Measurements from ENCODE around the gene SMAD4.
"Not testable (repeated sequence)": the region's sequence is repeated elsewhere in the genome, so short reads cannot be mapped to it uniquely, and the experiment has no call there.

Gene SMAD4

DNA sequence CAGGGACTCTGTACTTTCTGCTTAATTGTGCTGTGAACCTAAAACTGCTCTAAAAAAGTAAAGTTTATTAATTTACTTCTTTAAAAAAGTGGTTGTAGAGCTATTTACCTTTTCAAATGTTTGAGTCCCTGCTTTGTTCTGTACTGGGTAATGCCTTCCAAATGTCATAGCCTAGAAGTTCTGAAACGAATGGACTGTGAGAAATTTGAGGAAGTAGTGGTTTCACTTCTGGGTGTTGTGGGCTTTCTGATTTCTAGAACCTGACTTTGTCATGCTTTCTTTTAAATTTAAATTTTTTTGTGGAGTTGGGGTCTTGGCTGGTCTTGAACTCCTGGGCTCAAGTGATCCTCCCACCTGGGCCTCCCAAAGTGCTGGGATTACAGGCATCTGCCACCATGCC lies 44.6 kb downstream of the SMAD4 start:
- no peak for FAIRE-seq

DNA sequence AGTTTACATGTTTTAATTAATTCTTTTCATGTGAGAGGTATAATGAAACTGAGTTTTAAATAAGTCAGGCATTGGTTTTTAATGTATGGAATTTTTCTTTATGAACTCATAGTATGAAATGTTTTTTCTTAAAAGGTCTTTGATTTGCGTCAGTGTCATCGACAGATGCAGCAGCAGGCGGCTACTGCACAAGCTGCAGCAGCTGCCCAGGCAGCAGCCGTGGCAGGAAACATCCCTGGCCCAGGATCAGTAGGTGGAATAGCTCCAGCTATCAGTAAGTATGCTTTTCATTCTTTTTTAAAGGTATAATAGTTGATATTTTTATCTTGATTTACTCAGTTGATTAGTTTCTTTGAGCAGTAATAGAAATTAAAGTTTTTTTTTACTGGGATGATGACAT lies 46.5 kb downstream of the SMAD4 start:
- no peak for FAIRE-seq

DNA sequence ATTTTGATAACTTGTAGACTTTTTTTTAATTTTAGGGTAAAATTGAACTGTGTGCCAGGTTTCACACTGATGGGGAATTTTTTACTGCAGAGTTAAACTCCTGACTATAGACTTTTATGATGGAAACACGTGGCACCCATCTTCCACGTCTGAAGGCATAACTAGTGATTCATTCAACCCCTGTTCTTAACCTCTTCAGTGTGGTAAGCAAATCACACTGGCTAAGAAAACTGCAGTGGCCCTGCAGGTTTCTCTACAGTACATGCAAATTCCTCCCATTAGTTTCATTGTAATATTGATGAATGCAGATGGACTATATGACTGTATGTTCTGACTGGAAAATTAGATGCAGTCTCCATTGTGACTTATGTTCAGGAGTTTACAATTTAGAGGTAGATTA lies 47.2 kb downstream of the SMAD4 start:
- no peak for FAIRE-seq

DNA sequence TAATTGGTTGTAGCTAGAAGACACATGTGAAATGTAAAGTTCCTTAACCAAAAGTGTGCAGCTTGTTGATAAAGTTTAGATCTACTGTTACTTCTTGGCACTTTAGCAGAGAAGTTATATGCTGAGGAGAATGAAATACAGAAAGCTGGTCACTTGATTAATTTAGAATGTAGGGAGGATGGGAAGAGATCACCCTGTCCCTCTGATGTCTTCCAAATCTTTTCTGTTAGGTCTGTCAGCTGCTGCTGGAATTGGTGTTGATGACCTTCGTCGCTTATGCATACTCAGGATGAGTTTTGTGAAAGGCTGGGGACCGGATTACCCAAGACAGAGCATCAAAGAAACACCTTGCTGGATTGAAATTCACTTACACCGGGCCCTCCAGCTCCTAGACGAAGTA lies 48.0 kb downstream of the SMAD4 start:
- FAIRE-seq = no peak

DNA sequence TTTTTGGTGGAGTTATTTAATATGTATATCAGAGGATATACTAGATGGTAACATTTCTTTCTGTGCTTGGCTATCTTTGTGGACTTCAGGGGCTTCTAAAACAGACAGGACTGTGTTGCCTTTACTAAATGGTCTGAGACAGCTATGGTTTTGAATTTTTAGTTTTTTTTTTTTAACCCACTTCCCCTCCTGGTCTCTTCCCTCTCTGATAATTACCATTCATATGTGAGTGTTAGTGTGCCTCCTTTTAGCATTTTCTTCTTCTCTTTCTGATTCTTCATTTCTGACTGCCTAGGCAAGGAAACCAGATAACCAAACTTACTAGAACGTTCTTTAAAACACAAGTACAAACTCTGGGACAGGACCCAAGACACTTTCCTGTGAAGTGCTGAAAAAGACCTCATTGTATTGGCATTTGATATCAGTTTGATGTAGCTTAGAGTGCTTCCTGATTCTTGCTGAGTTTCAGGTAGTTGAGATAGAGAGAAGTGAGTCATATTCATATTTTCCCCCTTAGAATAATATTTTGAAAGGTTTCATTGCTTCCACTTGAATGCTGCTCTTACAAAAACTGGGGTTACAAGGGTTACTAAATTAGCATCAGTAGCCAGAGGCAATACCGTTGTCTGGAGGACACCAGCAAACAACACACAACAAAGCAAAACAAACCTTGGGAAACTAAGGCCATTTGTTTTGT lies 52.7 kb downstream of the SMAD4 start:
- FAIRE-seq = no peak

DNA sequence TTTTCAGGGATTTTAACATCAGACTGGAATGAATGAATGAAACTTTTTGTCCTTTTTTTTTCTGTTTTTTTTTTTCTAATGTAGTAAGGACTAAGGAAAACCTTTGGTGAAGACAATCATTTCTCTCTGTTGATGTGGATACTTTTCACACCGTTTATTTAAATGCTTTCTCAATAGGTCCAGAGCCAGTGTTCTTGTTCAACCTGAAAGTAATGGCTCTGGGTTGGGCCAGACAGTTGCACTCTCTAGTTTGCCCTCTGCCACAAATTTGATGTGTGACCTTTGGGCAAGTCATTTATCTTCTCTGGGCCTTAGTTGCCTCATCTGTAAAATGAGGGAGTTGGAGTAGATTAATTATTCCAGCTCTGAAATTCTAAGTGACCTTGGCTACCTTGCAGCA lies 53.4 kb downstream of the SMAD4 start:
- FAIRE-seq = no peak

DNA sequence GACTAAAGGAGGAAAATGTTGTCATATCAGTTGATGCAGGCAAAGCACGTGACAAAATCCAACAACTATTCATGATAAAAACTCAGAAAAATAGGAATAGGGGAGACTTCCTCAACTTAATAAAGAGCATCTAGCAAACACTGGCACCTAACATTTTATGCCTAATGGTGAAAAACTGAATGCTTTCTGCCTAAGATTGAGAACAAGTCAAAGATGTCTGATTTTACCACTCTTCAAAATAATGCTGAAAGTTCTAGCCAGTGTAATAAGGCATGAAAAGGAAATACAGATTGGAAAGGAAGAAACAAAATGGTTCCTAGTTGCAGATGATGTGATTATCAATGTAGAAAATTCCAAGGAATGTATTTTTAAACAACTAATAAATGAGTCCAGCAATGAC lies 58.4 kb downstream of the SMAD4 start:
- no peak for FAIRE-seq

DNA sequence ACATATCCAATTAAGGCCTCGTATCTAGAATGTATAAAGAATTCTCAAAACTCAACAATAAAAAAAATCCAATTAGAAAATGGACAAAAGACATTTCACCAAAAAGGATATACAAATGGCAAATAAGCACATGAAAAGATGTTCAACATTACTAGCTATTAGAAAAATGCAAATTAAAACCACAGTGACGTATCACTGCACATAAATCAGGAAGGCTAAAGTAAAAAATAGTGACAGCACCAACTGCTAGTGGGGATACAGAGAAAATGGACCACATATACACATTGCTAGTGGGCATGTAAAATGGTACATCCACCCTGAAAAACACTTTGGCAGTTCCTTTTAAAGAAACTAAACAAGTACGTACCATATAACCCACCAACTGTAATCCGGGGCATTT lies 59.7 kb downstream of the SMAD4 start:
- no peak for FAIRE-seq

DNA sequence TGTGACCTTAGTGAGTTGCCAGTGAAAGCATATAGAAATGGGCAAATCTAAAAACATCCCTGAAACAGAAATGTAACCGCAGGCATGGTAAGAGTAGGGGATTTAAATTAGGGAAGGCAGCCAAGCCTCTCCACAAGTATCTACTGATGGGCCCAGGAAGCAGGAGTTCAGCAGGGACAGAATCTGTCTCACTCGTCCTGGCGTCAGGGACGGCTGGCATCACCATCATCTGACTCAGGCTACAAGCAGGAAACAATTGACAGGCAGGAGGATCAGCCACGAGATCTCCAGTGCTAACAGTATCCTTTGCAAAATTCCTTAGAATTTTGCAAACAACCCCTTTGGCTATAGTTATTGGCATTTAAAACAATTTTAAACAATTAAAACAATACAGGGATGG lies 61.3 kb downstream of the SMAD4 start:
- FAIRE-seq = no peak

DNA sequence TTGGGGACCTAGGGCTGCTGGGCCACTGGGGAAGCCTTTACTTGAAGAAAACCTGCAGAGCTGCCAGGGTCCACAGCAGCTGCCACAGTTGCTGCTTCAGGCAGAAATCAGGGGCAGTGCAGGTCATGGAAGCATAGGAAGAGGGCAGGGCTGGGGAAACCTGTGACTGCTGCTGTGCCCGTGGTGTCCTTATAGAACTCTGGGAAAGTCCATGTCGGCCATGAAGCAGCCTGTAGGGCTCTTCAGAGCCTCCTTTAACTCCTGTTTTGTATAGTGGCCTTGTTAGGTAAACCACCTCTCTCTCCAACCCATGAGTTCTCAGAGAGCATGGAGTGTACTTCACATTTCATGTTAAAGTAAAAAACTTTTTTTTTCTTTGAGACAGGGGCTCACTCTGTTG lies 62.1 kb downstream of the SMAD4 start:
- FAIRE-seq = no peak

DNA sequence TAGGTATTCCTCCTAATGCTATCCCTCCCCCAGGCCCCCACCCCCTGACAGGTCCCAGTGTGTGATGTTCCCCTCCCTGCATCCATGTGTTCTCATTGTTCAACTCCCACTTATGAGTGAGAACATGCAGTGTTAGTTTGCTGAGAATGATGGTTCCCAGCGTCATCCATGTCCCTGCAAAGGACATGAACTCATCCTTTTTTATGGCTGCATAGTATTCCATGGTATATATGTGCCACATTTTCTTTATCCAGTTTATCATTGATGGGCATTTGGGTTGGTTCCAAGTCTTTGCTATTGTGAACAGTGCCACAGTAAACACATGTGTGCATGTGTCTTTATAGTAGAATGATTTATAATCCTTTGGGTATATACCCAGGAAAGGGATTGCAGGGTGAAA lies 63.0 kb downstream of the SMAD4 start:
- not testable (repeated sequence) for FAIRE-seq

DNA sequence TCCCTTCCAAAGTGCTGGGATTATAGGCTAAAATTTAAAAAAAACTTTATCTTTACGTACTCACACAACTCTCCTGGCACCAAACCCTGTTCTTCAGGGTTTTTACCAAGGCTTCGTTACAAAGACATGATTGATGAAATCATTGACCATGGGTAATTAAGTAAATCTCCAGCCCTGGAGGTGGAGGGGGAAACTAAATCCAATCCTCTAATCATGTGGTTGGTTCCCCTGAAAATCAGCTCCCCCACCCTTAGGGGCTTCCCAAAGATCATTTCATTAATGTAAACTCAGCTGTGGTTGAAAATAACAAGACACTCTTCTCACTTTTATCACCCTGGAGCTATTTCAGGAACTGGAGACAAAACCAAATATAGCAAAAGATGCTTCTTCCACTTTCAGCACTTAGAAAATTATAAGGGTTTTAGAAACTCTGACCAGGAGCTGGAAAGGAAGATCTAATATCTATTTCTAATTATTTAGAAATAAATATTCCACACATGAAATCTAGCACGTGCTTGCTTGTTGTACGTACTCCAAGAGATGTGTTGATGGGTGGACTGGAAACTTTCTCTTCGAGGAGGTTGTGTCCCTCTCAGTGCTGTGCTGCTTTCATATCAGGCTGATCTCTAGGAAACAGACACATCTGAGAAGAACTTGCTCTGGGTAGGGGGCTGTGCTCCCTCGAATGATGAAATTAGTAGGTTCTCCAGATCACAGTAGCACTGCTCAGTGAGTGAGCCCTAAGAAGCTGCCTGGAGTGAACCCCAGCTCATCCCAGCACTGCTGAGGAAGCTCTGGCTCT lies 67.2 kb downstream of the SMAD4 start:
- no peak for FAIRE-seq

DNA sequence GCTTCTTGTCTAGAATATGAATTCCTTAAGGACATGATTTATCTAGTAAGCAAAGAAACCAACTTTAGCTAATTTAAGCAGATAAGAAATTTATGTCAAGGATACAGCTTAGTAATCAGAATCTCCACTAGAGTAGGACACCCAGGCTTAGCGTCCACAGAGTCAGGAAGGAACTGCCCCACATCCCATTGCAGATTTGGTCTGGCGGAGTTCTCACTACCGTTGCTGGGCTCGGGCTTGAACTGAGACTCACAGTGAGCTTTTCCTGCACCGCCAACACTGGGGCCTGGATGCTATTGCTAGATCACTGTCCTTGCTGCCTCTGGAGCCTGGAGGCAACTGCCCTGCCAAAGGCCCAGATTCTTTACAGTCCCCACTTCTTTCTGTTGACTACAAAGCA lies 68.1 kb downstream of the SMAD4 start:
- FAIRE-seq = no peak

DNA sequence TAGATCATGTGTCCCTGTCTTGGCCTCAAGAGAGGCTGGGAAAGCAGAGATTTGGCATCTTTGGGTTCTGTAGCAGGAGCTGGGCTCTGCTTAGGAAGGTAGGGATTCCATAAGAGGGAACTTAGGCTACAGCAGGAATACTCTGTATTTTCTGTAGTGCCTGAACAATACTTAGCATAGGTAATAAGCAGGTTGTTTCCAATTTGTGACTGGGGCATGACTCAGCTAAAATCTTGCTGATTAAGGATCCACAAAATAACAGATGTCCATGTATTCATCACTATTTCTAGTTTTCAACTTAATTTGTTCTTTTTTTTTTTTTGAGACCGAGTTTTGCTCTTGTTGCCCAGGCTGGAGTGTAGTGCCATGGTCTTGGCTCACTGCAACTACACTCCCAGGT lies 68.5 kb downstream of the SMAD4 start:
- no peak for FAIRE-seq

DNA sequence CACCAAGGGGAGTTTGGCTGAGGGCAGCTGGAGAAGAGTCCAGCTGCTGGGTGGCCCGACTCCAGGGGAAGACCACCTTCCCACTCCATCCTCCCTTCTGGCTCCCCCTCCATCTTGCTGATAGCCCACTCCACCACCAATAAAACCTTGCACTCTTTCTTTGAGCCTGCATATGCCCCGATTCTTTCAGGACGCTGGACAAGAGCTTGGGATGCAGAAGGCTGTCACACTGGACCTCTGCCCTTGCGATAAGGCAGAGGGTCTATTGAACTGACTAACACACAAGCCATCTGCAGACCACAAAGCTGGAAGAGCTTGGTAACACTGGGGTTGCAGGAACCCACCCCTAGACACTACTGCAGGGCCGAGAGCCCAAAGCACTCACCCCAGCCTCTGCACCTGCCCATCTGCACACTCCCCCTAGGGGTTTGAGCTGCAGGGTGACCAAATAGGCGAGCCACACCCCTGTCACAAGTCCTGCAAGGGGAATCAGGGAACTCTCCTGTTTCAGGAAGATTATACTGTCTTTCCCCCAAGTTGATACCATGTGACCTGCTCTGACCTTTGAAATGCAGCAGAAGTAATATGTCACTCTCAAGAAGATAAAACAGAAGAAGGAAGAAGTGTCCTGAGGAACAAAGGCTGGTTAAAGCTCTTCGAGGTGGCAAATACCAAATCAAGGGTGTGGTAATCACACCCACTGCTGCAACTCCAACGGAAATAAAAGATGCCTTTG lies 70.5 kb downstream of the SMAD4 start:
- no peak for FAIRE-seq

DNA sequence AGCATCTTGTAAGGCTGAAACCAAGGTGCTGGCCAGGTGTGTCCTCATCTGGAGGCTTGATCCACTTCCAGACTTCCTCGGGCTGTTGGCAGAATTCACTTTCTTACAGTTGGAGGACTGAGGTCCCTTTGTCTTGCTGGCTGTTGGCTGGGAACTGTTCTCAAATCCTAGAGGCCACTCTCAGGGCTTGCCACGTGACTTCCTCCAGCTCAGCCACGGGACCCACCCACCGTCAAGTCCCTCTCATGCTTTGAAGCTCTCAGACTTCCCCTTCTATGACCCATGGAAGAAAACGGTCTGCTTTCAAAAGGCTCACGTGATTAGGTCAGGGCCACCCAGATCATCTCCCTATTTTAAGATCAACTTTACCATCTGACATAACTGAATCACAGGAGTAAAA lies 77.1 kb downstream of the SMAD4 start:
- no peak for FAIRE-seq

DNA sequence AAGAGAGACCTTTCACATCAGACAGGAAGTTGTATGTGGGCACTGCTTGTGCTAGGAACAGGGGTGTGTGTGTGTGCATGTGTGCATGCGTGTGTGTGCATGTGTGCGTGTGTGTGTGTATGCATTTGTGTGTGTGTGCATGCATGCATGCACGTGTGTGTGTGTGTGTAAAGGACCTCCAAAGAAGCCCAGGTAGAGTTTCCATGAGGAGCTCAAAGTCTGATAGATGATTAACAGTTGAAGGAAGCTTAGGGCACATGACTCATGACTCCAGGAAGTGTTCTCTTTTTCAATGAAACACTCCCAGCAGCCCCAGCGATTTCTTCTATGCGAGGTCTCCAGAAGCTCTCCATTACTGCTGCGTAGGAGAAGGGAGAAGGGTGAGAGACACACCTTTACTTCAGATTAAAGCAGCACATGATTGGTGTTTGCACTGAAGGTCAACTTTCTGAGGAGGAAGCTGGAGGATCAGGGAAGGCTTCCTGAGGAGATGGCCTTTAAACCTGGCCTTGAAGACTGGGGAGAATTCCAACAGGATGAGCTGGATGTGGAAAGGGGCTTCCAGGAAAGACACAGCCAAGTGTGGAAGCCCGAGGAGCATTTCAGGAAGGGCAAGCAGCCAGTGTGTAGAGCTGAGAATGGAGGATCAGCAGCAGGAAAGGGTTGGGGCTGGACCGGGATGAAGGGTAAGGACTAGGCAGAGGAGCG lies 77.7 kb downstream of the SMAD4 start:
- no peak for FAIRE-seq

DNA sequence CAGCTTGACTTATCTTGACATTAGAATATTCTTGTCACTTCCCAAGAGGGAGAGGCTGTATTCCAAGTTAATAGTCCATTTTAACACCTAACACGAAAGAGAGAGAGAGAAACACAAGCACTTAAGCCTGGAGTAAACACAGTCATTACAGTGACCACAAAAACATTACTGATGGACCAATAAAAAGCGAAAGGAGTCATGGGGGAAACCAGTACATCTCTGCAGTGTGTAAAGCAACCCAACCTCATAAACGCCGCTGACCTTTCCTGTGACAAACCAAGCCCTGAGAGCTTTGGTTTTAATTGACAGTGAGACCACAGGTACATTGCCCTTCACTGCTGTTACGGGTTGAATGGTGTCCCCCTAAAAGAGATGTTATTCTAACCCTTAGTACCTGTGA lies 78.3 kb downstream of the SMAD4 start:
- no peak for FAIRE-seq

DNA sequence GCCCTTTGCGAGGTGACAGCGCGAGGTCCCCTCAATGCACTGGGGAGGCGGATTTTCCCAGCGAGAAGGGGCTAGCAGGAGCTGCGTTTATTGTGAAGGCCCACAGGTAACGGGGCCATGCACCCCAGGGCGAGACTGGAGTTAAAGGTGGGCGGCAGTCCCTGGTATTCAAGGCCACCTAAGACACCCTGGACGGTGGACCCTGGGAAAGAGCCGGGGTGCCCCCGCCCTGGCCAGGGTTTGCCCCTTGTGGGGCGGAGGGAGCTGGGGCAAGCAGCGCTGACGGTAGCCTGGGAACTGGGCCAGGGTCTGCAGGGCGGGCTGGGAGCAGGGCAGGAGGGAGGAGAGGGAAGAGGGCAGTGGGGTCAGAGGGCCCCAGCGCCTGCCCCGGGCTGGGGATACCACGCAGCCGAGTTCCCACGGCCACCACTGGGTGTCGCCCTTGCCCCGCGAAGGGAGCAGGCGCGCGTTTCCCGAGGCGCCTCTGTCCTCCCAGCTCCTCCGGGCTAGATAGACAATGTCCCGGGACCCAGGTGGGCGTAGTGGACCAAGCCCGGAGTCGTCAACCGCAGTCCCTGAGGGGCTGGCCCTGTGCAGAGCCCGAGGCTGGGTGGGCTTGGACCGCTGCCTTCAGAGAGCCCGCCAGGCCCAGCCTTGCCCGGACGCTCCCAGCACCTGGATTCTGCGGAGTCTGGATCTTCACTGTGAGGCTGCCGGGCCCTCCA lies 80.2 kb downstream of the SMAD4 start:
- FAIRE-seq = no peak

DNA sequence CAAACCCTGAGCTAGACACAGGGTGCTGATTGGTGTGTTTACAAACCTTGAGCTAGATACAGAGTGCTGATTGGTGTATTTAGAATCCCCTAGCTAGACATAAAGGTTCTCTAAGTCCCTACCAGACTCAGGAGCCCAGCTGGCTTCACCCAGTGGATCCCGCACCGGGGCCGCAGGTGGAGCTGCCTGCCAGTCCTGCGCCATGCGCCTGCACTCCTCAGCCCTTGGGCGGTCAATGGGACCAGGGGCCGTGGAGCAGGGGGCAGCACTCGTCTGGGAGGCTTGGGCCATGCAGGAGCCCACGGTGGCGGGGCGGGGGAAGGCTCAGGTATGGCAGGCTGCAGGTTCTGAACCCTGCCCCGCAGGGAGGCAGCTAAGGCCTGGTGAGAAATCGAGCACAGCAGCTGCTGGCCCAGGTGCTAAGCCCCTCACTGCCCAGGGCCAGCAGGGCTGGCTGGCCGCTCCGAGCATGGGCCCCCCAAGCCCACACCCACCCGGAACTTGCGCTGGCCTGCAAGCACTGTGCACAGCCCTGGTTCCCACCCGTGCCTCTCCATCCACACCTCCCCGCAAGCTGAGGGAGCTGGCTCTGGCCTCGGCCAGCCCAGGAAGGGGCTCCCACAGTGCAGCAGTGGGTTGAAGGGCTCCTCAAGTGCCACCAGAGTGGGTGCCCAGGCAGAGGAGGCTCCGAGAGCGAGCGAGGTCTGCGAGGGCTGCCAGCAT lies 81.8 kb downstream of the SMAD4 start:
- FAIRE-seq = not testable (repeated sequence)

DNA sequence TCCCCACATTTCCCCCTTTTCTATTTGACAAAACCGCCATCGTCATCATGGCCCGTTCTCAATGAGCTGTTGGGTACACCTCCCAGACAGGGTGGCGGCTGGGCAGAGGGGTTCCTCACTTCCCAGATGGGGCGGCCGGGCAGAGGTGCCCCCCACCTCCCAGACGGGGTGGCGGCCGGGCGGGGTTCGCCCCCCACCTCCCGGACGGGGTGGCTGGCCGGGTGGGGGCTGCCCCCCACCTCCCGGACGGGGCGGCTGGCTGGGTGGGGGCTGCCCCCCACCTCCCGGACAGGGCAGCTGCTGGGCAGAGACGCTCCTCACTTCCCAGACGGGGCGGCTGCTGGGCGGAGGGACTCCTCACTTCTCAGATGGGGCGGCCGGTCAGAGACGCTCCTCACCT lies 87.0 kb downstream of the SMAD4 start:
- not testable (repeated sequence) for FAIRE-seq

DNA sequence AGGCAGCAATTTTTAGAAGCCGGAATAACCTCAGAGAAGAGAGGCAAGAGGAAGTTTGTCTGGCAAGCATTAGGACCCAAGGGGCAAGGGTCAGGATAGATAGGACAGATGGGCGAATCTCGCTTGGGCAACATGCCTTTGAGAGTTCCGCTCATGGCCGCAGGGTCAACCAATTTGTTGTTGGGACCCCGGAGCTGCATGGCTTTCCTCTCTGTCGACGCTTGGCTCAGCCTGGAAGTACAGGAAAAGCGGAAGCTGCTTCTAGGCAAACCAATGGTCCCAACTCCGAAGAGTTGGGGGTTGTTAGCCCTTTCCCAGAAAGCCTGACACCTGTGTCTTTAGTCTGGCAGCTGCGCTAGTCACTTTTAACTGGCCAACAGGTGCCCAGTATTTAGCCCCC lies 89.5 kb downstream of the SMAD4 start:
- FAIRE-seq = not testable (repeated sequence)

Data from G401.6 (cell line).